Tibial artery (tissue), 4 donors: ENCODE data around the gene MRPS27.

Experiments
- DNase-seq, 2 donors: peaks; one replicate each; pipeline ENCODE4 v3.0.0-alpha.2; 2019
- H3K27ac ChIP-seq, 2 donors: fragments of 200-600 bp; sonication (generic) in 1 of 2; 1 replicate in 1 of 2; 2 replicates in 1 of 2; pipeline ENCODE4 v1.5.1; 2018 to 2019; ENCODE audit warnings: mild to moderate bottlenecking in 1 of 2
- H3K27me3 ChIP-seq, 2 donors: fragments of 200-600 bp; sonication (generic) in 1 of 2; one replicate each; pipeline versions ENCODE4 v1.5.1 to v1.6.0; 2016 to 2019
- H3K36me3 ChIP-seq, 3 donors: fragments of 200-600 bp; sonication (generic) in 2 of 3; one replicate each; pipeline ENCODE4 v1.5.1; 2016 to 2019; ENCODE audit warnings: mild to moderate bottlenecking in 2 of 3
- H3K4me1 ChIP-seq, 4 donors: fragments of 200-600 bp; sonication (generic) in 2 of 4; 1 replicate in 3 of 4; 2 replicates in 1 of 4; pipeline ENCODE4 v1.5.1; 2016 to 2019
- H3K4me3 ChIP-seq, 2 donors: fragments of 200-600 bp; sonication (generic) in 1 of 2; 1 replicate in 1 of 2; 2 replicates in 1 of 2; pipeline ENCODE4 v1.5.1; 2018 to 2019; ENCODE audit warnings: mild to moderate bottlenecking in 2 of 2
- H3K9me3 ChIP-seq, 3 donors: fragments of 200-600 bp; sonication (generic) in 1 of 3; one replicate each; pipeline ENCODE4 v1.5.1; 2016 to 2019
- CTCF ChIP-seq, 2 experiments: fragments of 200-600 bp in 1 of 2; fragments of 450-650 bp in 1 of 2; IDR thresholded peaks; one replicate each; pipeline ENCODE4 v1.5.1; 2017 to 2019; ENCODE audit warnings: antibody characterized with exemption in 2 of 2, mild to moderate bottlenecking in 1 of 2, moderate library complexity in 1 of 2
- intact Hi-C: fragments of 100-400 bp; cut with DNase I; formaldehyde crosslinking; loops from one replicate; pipeline ENCODE4 v1.15.0; 2023; ENCODE audit warnings: low total_unique reads

The MRPS27 gene

GRCh38 chr5:72284559-72285423, 35.2 kb downstream of the MRPS27 start:
- DNase-seq = no peak

GRCh38 chr5:72283358-72283757, 36.7 kb downstream of the MRPS27 start:
- Histone ChIP-seq H3K4me3 (no peak overlapping the region), H3K27me3 (no peaks in the 10 kb centered on the region), H3K27ac (peak overlapping the region; percentile 72 to 76), H3K9me3 (no peaks in the 10 kb centered on the region), H3K36me3 (no peaks in the 10 kb centered on the region), H3K4me1 (peaks cover 0 to 53% (median 31%) of the 10 kb centered on the region in 4 donors)
- TF ChIP-seq CTCF (IDR thresholded peaks at IDR 0.05) = no peak
- intact Hi-C loops = no loop called here
- no peak for DNase-seq

More at GRCh38 chr5:72284559-72285423, 35.2 kb downstream of the MRPS27 start:
- Histone ChIP-seq H3K36me3 (no peaks in the 10 kb centered on the region), H3K27me3 (no peaks in the 10 kb centered on the region), H3K4me1 (peaks cover 0 to 64% (median 32%) of the 10 kb centered on the region in 4 donors), H3K9me3 (no peaks in the 10 kb centered on the region), H3K27ac (no peak overlapping the region), H3K4me3 (no peak overlapping the region)
- intact Hi-C loops = no loop called here
- TF ChIP-seq CTCF (IDR thresholded peaks at IDR 0.05) = no peak

- Histone ChIP-seq H3K4me1 (peaks cover 0 to 51% (median 30%) of the 10 kb centered on the region in 4 donors), H3K4me3 (no peak overlapping the region), H3K27ac (peak overlapping the region; percentile 72 to 76), H3K9me3 (no peaks in the 10 kb centered on the region), H3K36me3 (no peaks in the 10 kb centered on the region), H3K27me3 (no peaks in the 10 kb centered on the region)
- intact Hi-C loops = no loop called here
- no peak for DNase-seq
- no peak for TF ChIP-seq CTCF (IDR thresholded peaks at IDR 0.05)
Measured at GRCh38 chr5:72282878-72283277, 37.2 kb downstream of the MRPS27 start.

- Histone ChIP-seq H3K4me3 (peak overlapping the region in 1 of 2 donors; percentile 11), H3K27ac (peak overlapping the region; percentile 72 to 76), H3K9me3 (no peaks in the 10 kb centered on the region), H3K36me3 (no peaks in the 10 kb centered on the region), H3K4me1 (peaks cover 0 to 51% (median 30%) of the 10 kb centered on the region in 4 donors), H3K27me3 (no peaks in the 10 kb centered on the region)
- no peak for DNase-seq
- TF ChIP-seq CTCF (IDR thresholded peaks at IDR 0.05) = no peak
- intact Hi-C loops = no loop called here
Measured at GRCh38 chr5:72281764-72282499, 38.1 kb downstream of the MRPS27 start.

- DNase-seq = no peak
- Histone ChIP-seq H3K27me3 (no peaks in the 10 kb centered on the region), H3K4me3 (no peak overlapping the region), H3K36me3 (no peaks in the 10 kb centered on the region), H3K4me1 (peaks cover 0 to 51% (median 30%) of the 10 kb centered on the region in 4 donors), H3K27ac (peak overlapping the region; percentile 72 to 76), H3K9me3 (no peaks in the 10 kb centered on the region)
- no peak for TF ChIP-seq CTCF (IDR thresholded peaks at IDR 0.05)
- intact Hi-C loops = no loop called here
Measured at GRCh38 chr5:72281430-72281763, 38.6 kb downstream of the MRPS27 start.
